NCI-H2196 (cell line): ENCODE data around the gene A2M.

Experiments used
- DNase-seq: peaks from one replicate; lab custom pipeline; 2025; ENCODE audit not compliant: unreplicated experiment; lab: John Stamatoyannopoulos, UW

The A2M gene

DNA sequence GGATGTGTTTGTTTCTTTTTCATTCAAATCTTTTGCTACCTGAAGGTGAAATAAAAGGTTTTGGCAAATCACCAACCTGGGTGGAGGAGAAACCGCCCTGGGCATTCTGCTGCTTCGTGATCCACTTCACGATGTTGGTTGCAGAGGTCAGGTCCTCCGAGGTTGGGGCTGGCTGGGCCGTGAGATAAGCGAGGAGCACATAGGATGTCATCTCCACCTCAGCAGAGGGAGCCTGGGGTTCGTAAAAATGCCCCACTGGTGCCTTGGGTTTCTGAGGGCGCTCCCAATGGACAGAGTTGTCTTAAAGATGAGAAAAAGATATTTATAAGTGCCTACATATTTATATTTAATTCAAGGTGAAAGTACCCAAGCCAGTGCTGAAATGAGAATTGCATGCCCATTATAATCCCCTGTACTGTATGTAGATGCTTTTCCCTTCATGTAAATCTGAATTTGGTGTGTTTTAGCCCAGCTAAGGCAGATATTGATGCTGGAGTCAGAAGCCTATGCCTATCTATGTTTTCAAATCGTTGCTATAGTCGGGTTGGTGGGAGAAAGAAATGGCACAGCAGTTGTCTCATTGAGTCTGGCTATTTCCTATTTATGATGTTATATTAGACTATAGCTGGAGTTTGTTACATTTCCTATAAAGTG lies 41.1 kb downstream of the A2M start:
- no peak for DNase-seq

GRCh38 chr12:9073076-9073475 lies 42.6 kb downstream of the A2M start:
- no peak for DNase-seq

DNA sequence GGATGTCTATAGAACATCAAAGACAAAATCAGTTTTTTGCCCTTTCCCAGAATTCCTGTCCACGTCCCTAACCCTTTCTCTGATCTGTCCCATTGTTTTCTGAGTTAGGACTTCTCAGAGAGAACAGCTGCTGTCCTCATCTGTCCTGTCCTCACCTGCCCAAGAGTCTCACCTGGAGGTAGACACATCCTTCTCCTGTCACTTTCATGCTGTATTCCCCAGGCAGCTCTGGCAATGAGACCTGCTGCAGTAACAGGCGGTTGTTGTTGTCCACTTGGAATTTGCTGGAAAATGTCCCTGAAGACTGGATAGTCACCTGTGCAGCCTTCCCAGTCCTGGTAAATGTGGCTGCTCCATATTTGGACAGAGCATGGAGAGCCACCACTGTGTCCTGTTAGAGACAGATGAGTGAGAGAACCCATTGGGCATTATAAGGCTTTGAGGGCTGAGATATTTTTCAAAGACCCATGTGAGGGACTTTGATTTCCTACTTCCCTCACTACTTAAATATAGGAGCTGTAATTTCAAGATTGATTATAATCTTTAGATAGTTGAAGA lies 43.2 kb downstream of the A2M start:
- no peak for DNase-seq

DNA sequence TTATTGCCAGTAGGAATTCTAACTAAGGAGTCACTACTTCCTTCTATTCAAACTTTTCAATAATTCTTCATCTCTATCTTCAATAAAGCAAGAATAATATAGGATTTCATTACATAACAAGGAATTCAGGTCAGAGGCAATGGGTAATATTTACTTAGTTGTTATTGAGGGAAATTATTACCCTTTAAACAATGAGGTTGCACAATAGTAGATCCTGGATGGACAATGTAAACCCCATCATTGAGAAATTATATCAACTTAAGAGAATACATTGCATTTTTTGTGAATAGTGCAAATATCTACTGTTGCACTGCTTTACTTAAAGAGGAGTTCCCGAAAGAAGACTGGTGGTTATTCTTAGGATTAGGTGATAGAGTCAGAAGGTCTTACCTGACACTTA lies 43.8 kb downstream of the A2M start:
- DNase-seq = no peak

DNA sequence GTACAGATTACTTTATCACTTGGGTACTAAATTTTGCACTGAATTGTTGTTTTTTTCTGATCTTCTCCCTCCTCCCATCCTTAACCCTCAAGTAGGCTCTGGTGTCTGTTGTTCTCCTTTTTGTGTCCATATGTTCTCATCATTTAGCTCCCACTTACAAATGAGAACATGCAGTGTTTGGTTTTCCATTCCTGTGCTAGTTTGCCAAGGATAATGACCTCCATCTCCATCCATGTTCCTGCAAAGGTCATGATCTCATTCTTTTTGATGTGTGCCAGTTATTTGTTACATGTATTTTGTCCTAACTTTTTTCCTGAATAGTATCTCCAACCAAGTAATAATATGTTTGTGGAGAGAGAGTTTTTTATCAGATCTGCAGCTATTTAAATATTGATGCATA lies 44.2 kb downstream of the A2M start:
- DNase-seq = no peak

GRCh38 chr12:9070351-9070750 lies 45.4 kb downstream of the A2M start:
- DNase-seq = no peak

DNA sequence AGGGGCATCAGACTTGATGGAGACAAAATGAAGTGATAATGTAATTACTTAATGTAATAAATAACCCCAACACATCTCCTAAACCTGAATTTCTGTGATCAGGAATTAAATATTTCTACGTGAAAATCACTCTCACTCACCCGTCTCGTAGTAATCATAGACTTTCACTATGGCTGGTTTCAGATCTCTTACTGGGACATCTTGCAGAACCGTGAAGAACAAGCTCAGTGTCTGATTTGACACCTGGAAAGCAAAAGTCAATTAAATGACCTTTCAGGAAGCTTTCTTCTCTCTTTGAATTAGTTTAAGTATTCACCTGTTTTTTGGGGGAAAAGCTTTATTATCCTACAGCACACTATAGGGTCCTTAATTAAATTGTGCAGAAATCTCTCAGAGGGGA lies 47.1 kb downstream of the A2M start:
- DNase-seq = no peak

DNA sequence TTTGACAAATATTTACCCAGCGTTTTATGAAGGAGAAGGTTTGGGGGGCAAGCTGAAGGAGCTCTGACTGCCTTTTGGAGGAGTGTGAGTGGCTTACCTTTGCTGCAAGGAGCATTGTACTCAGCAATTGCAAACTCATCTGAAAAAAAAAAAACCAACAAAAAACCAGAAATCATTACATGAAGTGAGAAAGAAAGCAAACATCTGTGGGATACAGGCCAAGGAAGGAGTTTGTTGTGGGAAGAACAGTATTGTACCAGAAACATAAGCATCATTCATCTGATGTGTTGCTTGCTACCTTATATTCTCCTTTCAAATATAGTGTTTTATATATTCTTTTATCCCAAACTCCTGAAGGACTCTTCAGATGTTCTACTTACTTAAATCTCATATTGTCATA lies 47.6 kb downstream of the A2M start:
- DNase-seq = no peak

DNA sequence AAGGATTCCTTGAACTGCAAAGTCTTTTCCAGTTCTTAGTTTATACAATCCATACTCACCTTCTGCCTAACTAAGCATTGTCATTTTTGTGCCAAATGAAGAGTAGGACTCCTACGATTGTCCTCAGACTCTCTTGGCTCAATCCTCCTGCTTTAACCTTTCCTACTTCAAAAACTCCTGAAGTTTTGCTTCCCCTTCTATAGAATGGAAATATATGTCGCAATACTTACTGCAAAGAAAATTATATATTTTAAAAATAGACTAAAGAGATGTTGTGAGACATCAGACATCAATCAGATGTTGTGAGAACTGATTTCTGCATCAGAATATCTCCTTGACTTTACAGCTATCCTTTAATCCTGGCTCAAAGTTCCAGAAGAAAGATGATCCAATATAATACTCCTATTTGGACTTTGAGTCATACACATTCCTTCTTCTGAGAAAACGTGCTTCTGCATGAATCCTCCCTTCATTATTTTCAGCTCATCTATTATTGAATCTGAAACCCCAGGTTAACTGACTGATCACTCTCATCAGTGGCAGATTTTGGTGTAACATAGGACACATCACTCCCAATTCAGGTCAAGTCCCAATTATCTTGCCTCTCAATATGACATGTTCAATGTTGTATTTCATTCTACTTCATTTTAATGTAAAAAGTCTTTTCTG lies 48.8 kb downstream of the A2M start:
- DNase-seq = no peak

GRCh38 chr12:9066183-9066623 lies 49.5 kb downstream of the A2M start:
- DNase-seq = no peak

GRCh38 chr12:9065607-9065856 lies 50.2 kb downstream of the A2M start:
- DNase-seq = no peak

DNA sequence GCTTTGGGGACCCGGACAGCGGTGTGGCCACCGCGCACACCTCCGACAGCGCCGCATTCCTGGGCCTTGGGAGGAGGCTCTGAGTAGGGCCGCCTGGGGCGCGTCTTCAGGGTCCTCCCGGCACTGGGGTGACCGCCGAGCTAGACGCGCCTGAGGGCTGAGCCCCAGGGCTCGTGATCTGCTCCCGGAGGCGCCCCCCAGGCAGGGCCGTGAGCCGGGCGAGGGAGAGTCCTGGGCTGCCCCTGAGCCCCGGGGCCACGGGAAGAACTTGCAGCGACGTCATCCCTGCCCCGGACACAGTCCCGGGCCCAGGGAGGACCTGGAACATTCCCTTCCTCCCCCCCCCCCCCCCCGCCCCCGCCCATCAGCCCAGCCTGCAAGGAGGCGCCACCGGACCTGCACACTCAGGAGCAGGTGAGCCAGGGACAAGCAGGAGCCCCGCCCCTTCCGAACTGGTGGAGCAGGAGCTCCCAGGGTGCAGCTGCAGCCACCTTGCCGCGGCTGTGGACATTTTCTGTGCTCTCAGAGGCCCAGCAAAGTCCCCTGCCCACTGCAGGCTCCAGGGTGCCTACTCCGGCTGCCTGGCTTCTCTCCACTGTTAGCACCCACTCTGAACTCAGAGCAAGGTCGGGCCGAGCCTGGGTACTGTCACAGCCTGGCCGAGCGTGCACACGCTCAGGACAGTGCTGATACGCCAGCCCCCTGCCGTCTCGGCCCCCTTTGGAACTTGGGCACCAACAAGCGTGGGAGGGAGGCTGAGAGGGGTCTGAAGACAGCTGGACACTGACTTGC lies 50.7 kb downstream of the A2M start:
- peak; percentile 40 for DNase-seq

DNA sequence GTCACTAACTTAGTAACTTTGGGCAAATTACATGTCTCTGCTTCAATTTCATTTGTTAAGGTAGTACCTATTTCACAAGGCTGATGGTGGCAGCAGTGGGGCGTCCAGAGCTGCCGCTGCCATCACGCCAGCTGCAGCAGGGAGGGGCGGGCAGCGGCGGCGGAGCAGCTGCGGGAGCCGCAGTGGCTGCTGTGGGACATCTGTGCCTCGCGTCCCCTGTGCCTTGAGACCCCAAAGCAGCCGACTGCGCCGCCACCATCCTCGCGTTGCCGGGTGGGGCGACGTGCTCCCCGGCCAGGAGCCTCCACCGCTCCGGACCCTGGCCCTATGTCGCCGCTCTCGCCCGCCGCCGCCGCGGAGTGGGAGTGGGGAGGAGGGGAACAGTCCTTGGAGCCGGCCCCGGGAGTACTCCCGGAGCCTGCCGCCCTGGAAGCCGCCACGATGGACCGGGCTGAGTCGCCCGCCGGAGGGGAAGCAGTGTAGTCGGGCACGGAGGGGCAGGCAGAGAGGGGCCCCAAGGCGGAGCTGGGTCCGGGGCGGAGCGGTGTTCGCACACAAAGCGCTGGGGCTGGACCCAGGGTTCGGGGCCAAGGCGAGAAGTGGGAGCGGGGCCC lies 51.4 kb downstream of the A2M start:
- peak; percentile 29 for DNase-seq

DNA sequence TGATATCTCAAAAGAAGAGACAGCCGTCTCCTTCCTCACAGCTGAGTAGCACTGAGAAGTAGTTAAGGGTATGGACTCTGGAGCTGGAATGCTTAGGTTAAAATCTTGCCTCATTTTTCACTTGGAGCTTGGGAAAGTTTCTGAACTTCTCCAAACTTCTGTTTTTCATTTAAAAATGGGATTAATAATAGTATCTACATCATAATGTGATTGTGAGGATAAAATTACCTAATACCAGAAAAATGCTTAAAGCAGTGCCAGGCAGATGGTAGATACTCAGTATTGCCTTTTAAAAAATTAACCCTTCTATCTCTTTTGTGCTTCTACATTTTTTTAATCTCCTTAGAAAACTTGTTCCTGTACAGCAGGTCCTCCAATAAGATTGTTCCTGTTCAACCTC lies 63.1 kb downstream of the A2M start:
- DNase-seq = no peak

DNA sequence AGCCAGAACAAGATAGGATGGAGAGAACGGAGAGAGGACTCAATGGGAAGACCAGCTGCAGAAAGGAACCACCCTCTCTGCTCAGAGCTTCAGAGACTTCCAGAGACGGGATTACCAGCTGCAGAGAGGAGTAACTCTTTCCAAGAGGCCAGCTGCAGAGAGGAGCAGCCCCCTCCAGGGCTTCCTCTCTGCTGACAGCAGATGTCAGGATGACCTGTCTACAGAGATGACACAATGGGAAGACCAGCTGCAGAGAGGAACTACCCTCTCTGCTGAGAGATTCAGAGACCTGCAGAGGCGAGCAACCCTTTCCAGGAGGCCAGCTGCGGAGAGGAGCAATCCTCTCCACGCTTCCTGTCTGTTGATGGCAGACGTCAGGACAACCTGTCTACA lies 64.6 kb downstream of the A2M start:
- DNase-seq = no peak

GRCh38 chr12:9050521-9051157 lies 65.1 kb downstream of the A2M start:
- DNase-seq = no peak

- peak; percentile 4 for DNase-seq
Measured at GRCh38 chr12:9049520-9050133, 66.1 kb downstream of the A2M start.

GRCh38 chr12:9048930-9049329 lies 66.8 kb downstream of the A2M start:
- no peak for DNase-seq

GRCh38 chr12:9047105-9047504 lies 68.6 kb downstream of the A2M start:
- DNase-seq = no peak

GRCh38 chr12:9043766-9044165 lies 72.0 kb downstream of the A2M start:
- DNase-seq = no peak

DNA sequence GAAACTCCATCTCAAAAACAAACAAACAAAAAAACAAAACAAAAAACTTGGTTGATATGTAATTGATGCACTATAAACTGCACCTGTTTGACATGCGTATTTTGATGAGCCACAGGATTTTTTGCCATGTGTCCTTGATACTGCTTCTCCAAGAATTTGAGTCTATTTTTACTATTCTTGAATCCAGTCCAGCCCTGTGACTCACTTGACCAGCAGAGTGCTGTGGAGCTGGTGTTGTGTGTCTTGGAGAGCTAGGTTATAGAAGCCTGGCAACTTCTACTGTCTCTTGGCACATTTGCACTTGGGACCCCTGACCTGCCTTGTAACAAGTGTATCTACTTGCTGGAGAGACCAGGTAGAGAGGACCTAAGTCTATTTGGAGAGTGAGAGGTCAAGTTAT lies 74.4 kb downstream of the A2M start:
- no peak for DNase-seq
